Activated effector memory CD4-positive, alpha-beta T cell treated with anti-CD3 and anti-CD28 coated beads, Interleukin-2, amount 50 U/mL, for 16 hours (primary cell): ENCODE measurements around the gene HTD2.

Source experiments
- DNase-seq: peaks from one replicate; pipeline ENCODE4 v3.0.0-alpha.2; 2020

Gene HTD2

DNA sequence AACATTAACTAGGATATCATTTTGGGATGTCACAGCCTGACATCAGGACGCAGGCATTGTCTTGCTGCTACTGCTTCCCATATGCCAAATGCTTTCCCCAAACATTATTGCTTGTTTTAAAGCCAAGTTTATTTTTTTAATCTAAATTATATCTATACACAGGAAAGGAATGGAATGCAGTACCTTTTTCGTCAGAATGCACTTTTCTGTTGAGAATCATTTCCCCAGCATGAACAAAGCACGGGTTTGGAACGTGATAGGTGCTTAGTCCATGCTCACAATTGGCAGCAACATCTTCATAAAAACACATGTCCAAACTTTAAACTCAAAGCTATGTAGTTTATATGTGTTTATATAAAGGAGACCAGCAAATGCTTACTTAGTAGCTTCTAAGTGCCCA lies 52.5 kb downstream of the HTD2 start:
- no peak for DNase-seq

DNA sequence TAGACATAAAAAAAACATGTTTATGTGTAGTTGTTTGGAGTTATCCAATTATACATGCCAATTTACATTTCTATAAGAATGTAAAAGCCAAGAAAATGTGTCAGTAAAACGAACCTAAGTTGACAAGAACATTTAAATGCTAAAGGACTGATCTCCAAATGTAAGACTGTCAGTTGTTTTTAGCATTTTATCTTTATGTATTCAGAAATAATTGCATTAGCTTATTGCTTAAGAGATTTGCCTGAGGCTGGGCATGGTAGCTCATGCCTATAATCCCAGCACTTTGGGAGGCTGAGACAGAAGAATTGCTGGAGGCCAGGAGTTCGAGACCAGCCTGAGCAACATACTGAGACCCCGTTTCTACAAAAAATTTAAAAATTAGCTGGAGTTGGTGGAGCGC lies 53.3 kb downstream of the HTD2 start:
- DNase-seq = no peak

DNA sequence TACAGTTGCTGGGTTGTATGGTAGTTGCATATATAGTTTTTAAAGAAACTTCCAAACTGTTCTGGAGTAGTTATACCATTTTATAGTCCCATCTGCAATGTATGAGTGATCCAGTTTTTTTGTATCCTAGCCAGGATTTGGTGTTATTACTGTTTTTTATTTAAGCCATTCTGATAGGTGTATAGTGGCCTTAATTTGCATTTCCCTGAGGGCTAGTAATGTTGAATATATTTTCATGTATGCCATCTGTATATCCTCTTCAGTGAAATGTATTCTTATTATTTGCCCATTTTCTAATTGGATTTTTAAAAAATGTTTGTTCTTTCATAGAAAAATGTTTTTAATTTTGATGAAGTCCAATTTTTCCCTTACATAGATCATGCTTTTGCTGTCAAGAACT lies 55.5 kb downstream of the HTD2 start:
- DNase-seq = no peak

DNA sequence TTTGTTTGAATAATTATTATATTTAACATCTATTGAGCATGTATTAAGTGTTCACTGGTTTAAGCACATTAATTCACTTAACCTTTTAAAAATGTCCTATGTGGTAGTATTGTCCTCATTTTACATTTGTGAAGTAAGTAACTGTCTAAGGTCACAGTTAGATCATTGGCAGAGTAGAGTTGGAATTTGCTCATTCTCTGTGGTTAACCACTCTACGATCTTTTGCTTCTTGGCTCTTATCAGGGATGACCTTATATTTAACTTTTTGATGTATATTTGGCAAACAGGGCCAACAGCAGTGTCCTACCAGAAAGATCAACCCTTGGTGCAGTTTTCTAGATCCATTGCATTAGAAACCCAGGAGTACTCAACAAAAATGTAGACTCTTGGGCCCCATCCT lies 60.4 kb downstream of the HTD2 start:
- no peak for DNase-seq

DNA sequence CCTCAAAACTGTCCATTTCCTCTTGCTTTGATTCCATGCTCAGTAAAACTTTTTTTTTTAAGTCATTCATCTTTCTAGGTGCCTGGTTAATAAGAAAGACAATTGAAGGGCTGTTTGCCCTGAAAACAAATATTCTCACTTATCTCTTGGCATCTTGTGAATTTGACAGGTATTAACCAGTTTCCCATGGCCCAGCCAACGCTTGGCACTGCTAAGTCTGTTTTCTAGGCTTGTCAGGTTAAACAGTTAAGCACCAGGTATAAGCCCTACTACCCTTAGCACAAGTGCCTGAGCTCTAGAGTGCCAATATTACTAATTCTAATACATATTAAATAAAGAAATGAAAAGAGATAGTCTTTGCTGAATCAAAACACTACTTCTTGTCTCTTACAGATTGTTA lies 62.7 kb downstream of the HTD2 start:
- DNase-seq = no peak
